WTC11 (cell line): ENCODE results near the gene CEP250. TPM values are rescaled to one million over a fixed set of nuclear protein-coding genes. Genes with fewer than 3 reads are reported as not detected.

Experiments
- ATAC-seq: fragments of 200-7000 bp; cut with Tn5 transposase; 2 replicates; pipeline ENCODE4 v1.10.0; 2021; ENCODE audit warnings: mild to moderate bottlenecking, moderate library complexity
- CTCF ChIA-PET: fragments of 300-600 bp; sonication (Branson Sonifier 250); formaldehyde crosslinking; loops from one replicate; lab custom pipeline; 2021; ENCODE audit warnings: antibody characterized with exemption; lab: Charles Lee
- POLR2A ChIA-PET: fragments of 350-600 bp; sonication (Branson Sonifier 250); formaldehyde crosslinking; loops from one replicate; lab custom pipeline; 2021; ENCODE audit warnings: antibody characterized with exemption; lab: Charles Lee
- DNase-seq: peaks from one replicate; pipeline ENCODE4 v3.0.0; 2021; ENCODE audit warnings: low spot score
- H3K27ac Mint-ChIP-seq: 2 replicates; pipeline ENCODE4 v1.8.0; 2021; ENCODE audit warnings: mixed read lengths
- H3K27me3 Mint-ChIP-seq: 2 replicates; pipeline ENCODE4 v1.8.0; 2021; ENCODE audit warnings: low read depth, mild to moderate bottlenecking, moderate library complexity, mixed read lengths
- H3K36me3 Mint-ChIP-seq: 2 replicates; pipeline ENCODE4 v1.8.0; 2021; ENCODE audit warnings: mixed read lengths
- H3K4me1 Mint-ChIP-seq: 2 replicates; pipeline ENCODE4 v1.8.0; 2022; ENCODE audit warnings: mixed read lengths
- H3K4me3 Mint-ChIP-seq: 2 replicates; pipeline ENCODE4 v1.8.0; 2021; ENCODE audit warnings: mild to moderate bottlenecking, moderate library complexity, mixed read lengths
- H3K9me3 Mint-ChIP-seq: 2 replicates; pipeline ENCODE4 v1.8.0; 2021; ENCODE audit warnings: mixed read lengths
- AFF4 ChIP-seq: sonication (generic); formaldehyde crosslinking; IDR thresholded peaks from 2 replicates; pipeline ENCODE4 v1.8.1; 2023; ENCODE audit warnings: mild to moderate bottlenecking, missing genetic modification reagents, borderline replicate concordance
- CDX4 ChIP-seq: fragments of 250-450 bp; sonication (Bioruptor Pico); IDR thresholded peaks from 2 replicates; pipeline ENCODE4 v1.9.0; 2021; ENCODE audit warnings: moderate library complexity, mild to moderate bottlenecking, inconsistent platforms, borderline replicate concordance
- CREB1 ChIP-seq: sonication (generic); formaldehyde crosslinking; IDR thresholded peaks from 2 replicates; pipeline ENCODE4 v1.8.0; 2023; ENCODE audit warnings: mild to moderate bottlenecking, missing genetic modification reagents
- CTCF ChIP-seq: fragments of 200-600 bp; IDR thresholded peaks from 2 replicates; pipeline ENCODE4 v1.8.0; 2022; ENCODE audit warnings: antibody characterized with exemption
- ELF4 ChIP-seq: sonication (generic); formaldehyde crosslinking; IDR thresholded peaks from 2 replicates; pipeline ENCODE4 v1.8.1; 2022; ENCODE audit warnings: low read depth, mild to moderate bottlenecking, moderate library complexity, missing genetic modification reagents
- GABPB1 ChIP-seq: sonication (generic); formaldehyde crosslinking; IDR thresholded peaks from 2 replicates; pipeline ENCODE4 v1.8.1; 2023; ENCODE audit warnings: mild to moderate bottlenecking, missing genetic modification reagents
- HMGXB4 ChIP-seq: sonication (generic); formaldehyde crosslinking; IDR thresholded peaks from 2 replicates; pipeline ENCODE4 v1.8.1; 2023; ENCODE audit warnings: mild to moderate bottlenecking, moderate library complexity, missing genetic modification reagents
- KAT7 ChIP-seq: sonication (generic); formaldehyde crosslinking; IDR thresholded peaks from 2 replicates; pipeline ENCODE4 v1.8.1; 2023; ENCODE audit warnings: missing genetic modification reagents, mild to moderate bottlenecking, borderline replicate concordance
- MAX ChIP-seq: sonication (generic); formaldehyde crosslinking; IDR thresholded peaks from 2 replicates; pipeline ENCODE4 v1.8.0; 2022; ENCODE audit warnings: mild to moderate bottlenecking, missing genetic modification reagents
- NFYB ChIP-seq: sonication (generic); formaldehyde crosslinking; conservative IDR thresholded peaks from 2 replicates; pipeline ENCODE4 v1.8.0; 2022; ENCODE audit warnings: low read depth, missing genetic modification reagents
- PRDM15 ChIP-seq: sonication (generic); formaldehyde crosslinking; IDR thresholded peaks from 2 replicates; pipeline ENCODE4 v1.8.0; 2022; ENCODE audit warnings: missing genetic modification reagents
- SMAD4 ChIP-seq: sonication (generic); formaldehyde crosslinking; IDR thresholded peaks from 2 replicates; pipeline ENCODE4 v1.8.0; 2022; ENCODE audit warnings: mild to moderate bottlenecking, missing genetic modification reagents
- TP53 ChIP-seq: sonication (generic); formaldehyde crosslinking; IDR thresholded peaks from 2 replicates; pipeline ENCODE4 v1.8.1; 2023; ENCODE audit warnings: mild to moderate bottlenecking, missing genetic modification reagents
- ZBTB21 ChIP-seq: sonication (generic); formaldehyde crosslinking; IDR thresholded peaks from 2 replicates; pipeline ENCODE4 v1.8.1; 2023; ENCODE audit warnings: mild to moderate bottlenecking, missing genetic modification reagents, borderline replicate concordance
- ZNF263 ChIP-seq: sonication (generic); formaldehyde crosslinking; IDR thresholded peaks from 2 replicates; pipeline ENCODE4 v1.8.1; 2022; ENCODE audit warnings: low read depth, mild to moderate bottlenecking, moderate library complexity, missing genetic modification reagents
- ZNF317 ChIP-seq: sonication (generic); formaldehyde crosslinking; IDR thresholded peaks from 2 replicates; pipeline ENCODE4 v1.8.1; 2023; ENCODE audit warnings: low read depth, mild to moderate bottlenecking, moderate library complexity, missing genetic modification reagents, borderline replicate concordance
- ZNF423 ChIP-seq: fragments of 250-450 bp; sonication (Bioruptor Pico); IDR thresholded peaks from 2 replicates; pipeline ENCODE4 v2.1.2; 2022; ENCODE audit warnings: mild to moderate bottlenecking, moderate library complexity
- total RNA-seq: library from RNA; stranded (reverse); gene quantifications from 3 replicates; pipeline ENCODE4 v1.2.3, GENCODE V29; 2021

CEP250 gene
- total RNA-seq, 1 experiment from 2014 or later = 63.1 TPM

- TF ChIP-seq PRDM15 (CRISPR knock-in tag) = no peak
- TF ChIP-seq CREB1 (CRISPR knock-in tag) = no peak
- TF ChIP-seq CDX4 (CRISPR knock-in tag) = no peak
- no peak for TF ChIP-seq SMAD4 (CRISPR knock-in tag)
- no peak for TF ChIP-seq NFYB (CRISPR knock-in tag)
- TF ChIP-seq KAT7 (CRISPR knock-in tag) = no peak
These were observed 49.4 kb downstream of the CEP250 start (continued) for GRCh38 chr20:35504751-35505150.

GRCh38 chr20:35506179-35506578, 50.8 kb downstream of the CEP250 start:
- Mint-ChIP-seq H3K27ac (no peak overlapping the region; the same call in 1 of the 2 replicates), H3K36me3 (peaks cover 51% of the 10 kb centered on the region), H3K4me1 (no peaks in the 10 kb centered on the region), H3K4me3 (no peak overlapping the region), H3K9me3 (no peaks in the 10 kb centered on the region), H3K27me3 (no peaks in the 10 kb centered on the region)
- no peak for TF ChIP-seq TP53 (CRISPR knock-in tag)
- no peak for TF ChIP-seq MAX (CRISPR knock-in tag)
- no peak for TF ChIP-seq SMAD4 (CRISPR knock-in tag)
- TF ChIP-seq AFF4 (CRISPR knock-in tag) = no peak
- TF ChIP-seq ZNF317 = no peak
- TF ChIP-seq HMGXB4 (CRISPR knock-in tag) = no peak
- no peak for TF ChIP-seq CTCF
- no peak for TF ChIP-seq ZBTB21
- no peak for TF ChIP-seq ZNF263
- no peak for TF ChIP-seq GABPB1 (CRISPR knock-in tag)
- no peak for TF ChIP-seq ELF4 (CRISPR knock-in tag)
- no peak for TF ChIP-seq ZNF423
- DNase-seq = no peak
- ChIA-PET CTCF (no interaction called here), POLR2A (no interaction called here)
- no peak for ATAC-seq
